ENCODE results near the gene CCBE1. TPM values are rescaled to one million over a fixed set of nuclear protein-coding genes. Genes with fewer than 3 reads are reported as not detected.

Gene CCBE1
- polyA plus RNA-seq, 1 of the 3 experiments (the other 2 are of a cell fraction): 5.0 TPM

DNA sequence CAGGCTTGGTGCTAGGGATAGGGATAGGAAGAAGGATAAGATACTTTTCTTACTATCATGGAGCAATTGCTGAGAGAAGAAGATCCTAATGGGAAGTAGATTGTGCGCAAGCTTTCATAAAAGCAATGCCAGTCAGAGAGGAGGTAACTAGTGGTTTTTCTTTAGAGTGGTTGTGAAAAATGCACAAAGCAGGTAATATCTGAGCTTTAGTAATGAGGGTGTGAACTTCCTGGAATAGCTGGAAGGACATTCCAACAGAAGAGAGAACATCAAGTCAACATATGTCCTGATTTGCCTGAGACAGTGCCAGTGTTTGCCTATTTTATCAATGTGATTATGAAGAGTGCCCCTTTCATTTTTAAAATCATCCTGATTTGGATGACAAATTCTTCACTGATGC lies 34.1 kb downstream of the CCBE1 start:
- H3K36me3 ChIP-seq (replicated peaks in 1 of 2; ENCODE audit: control insufficient read depth in 1 of 2, insufficient read depth in 2 of 2, low read length in 1 of 2): no peaks in the 10 kb centered on the region
- H3K4me2 ChIP-seq: no peak overlapping the region
- WGBS (ENCODE audit: low lambda C conversion rate): 100% methylated on average over 1 of the region's 1 CpG
- no peak overlapping the region for H3K27ac ChIP-seq (ENCODE audit: low read depth in 2 of 2, low read length in 1 of 2)
- no peak overlapping the region for H2AFZ ChIP-seq (ENCODE audit: low read depth)
- no peaks in the 10 kb centered on the region for H3K4me1 ChIP-seq (ENCODE audit: control insufficient read depth in 1 of 2, insufficient read depth in 2 of 2, low read depth in 1 of 2, low read length in 1 of 2)
- H3K9me2 ChIP-seq: no peaks in the 10 kb centered on the region
- no peaks in the 10 kb centered on the region for H3K9me3 ChIP-seq
- POLR2A ChIA-PET: no interaction called here
- CTCF ChIA-PET: interaction anchor here (0.7 kb wide), 1 partner anchor 9 kb away, joined by 3 read pairs; no protein-coding TSS in a partner anchor
- no peaks in the 10 kb centered on the region for H3K27me3 ChIP-seq (ENCODE audit: insufficient read depth)
- peaks cover 9% of the 10 kb centered on the region for H3F3A ChIP-seq (replicated peaks; ENCODE audit: insufficient read depth)
- no peak overlapping the region for H3K9ac ChIP-seq
- TF ChIP-seq GABPA (IDR thresholded peaks at IDR 0.05; ENCODE audit: low read depth) (no peak), TEAD4 (IDR thresholded peaks at IDR 0.05; ENCODE audit: borderline replicate concordance, insufficient read depth) (no peak), RXRA (IDR thresholded peaks at IDR 0.05; ENCODE audit: borderline replicate concordance, low read depth) (no peak)
- DNase-seq: no peak
- H4K20me1 ChIP-seq (ENCODE audit: insufficient read depth): no peaks in the 10 kb centered on the region
- H3K4me3 ChIP-seq (ENCODE audit: low read depth in 2 of 2, low read length in 1 of 2): no peak overlapping the region
- no peaks in the 10 kb centered on the region for H3K79me2 ChIP-seq (ENCODE audit: insufficient read depth)

GRCh38 chr18:59661891-59662701 lies 35.1 kb downstream of the CCBE1 start:
- TF ChIP-seq MXI1 (IDR thresholded peaks at IDR 0.05; ENCODE audit: low read depth, low read length) (no peak), RAD21 (IDR thresholded peaks at IDR 0.05; ENCODE audit: low read length) (no peak), SMC3 (IDR thresholded peaks at IDR 0.05; ENCODE audit: low read depth, low read length) (no peak), CHD2 (IDR thresholded peaks at IDR 0.05; ENCODE audit: low read length, partially characterized antibody) (no peak), JUND (IDR thresholded peaks at IDR 0.05) (no peak), POLR2AphosphoS5 (IDR thresholded peaks at IDR 0.05; ENCODE audit: low read depth, low read length) (no peak), FOXJ3 (CRISPR knock-in tag; IDR thresholded peaks at IDR 0.05) (no peak), MAX (IDR thresholded peaks at IDR 0.05; ENCODE audit: low read depth) (no peak), NFIC (IDR thresholded peaks at IDR 0.05; ENCODE audit: borderline replicate concordance) (no peak), RCOR1 (IDR thresholded peaks at IDR 0.05; ENCODE audit: low read length) (no peak)
- TF ChIP-seq, protein P1, sequence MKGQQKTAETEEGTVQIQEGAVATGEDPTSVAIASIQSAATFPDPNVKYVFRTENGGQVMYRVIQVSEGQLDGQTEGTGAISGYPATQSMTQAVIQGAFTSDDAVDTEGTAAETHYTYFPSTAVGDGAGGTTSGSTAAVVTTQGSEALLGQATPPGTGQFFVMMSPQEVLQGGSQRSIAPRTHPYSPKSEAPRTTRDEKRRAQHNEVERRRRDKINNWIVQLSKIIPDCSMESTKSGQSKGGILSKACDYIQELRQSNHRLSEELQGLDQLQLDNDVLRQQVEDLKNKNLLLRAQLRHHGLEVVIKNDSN (IDR thresholded peaks at IDR 0.05; ENCODE audit: borderline replicate concordance, low read depth): no peak
- TF ChIP-seq, protein P2, sequence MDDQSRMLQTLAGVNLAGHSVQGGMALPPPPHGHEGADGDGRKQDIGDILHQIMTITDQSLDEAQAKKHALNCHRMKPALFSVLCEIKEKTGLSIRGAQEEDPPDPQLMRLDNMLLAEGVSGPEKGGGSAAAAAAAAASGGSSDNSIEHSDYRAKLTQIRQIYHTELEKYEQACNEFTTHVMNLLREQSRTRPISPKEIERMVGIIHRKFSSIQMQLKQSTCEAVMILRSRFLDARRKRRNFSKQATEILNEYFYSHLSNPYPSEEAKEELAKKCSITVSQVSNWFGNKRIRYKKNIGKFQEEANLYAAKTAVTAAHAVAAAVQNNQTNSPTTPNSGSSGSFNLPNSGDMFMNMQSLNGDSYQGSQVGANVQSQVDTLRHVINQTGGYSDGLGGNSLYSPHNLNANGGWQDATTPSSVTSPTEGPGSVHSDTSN (IDR thresholded peaks at IDR 0.05): no peak
- no peaks in the 10 kb centered on the region for H3K9me3 ChIP-seq
- no peak overlapping the region for H3K27ac ChIP-seq (ENCODE audit: low read depth in 2 of 2, low read length in 1 of 2)
- POLR2A ChIA-PET: no interaction called here
- DNase-seq: no peak
- no peak overlapping the region for H3K4me2 ChIP-seq
- CTCF ChIA-PET: interaction anchor here (0.6 to 1.2 kb wide), 2 partner anchors 37 to 204 kb away, joined by 3 read pairs; no protein-coding TSS in a partner anchor
- no peaks in the 10 kb centered on the region for H3K36me3 ChIP-seq (replicated peaks in 1 of 2; ENCODE audit: control insufficient read depth in 1 of 2, insufficient read depth in 2 of 2, low read length in 1 of 2)
- H3F3A ChIP-seq (replicated peaks; ENCODE audit: insufficient read depth): peaks cover 9% of the 10 kb centered on the region
- no peaks in the 10 kb centered on the region for H3K9me2 ChIP-seq
- H3K4me3 ChIP-seq (ENCODE audit: low read depth in 2 of 2, low read length in 1 of 2): no peak overlapping the region
- WGBS (ENCODE audit: low lambda C conversion rate): 46% methylated on average over 2 of the region's 2 CpGs
- H3K9ac ChIP-seq: no peak overlapping the region
- peaks cover 10% of the 10 kb centered on the region; the same call in 1 of the 2 replicates for H3K79me2 ChIP-seq (ENCODE audit: insufficient read depth)
- no peak overlapping the region for H2AFZ ChIP-seq (ENCODE audit: low read depth)
- no peaks in the 10 kb centered on the region for H3K27me3 ChIP-seq (ENCODE audit: insufficient read depth)
- H3K4me1 ChIP-seq (ENCODE audit: control insufficient read depth in 1 of 2, insufficient read depth in 2 of 2, low read depth in 1 of 2, low read length in 1 of 2): no peaks in the 10 kb centered on the region
- no peaks in the 10 kb centered on the region for H4K20me1 ChIP-seq (ENCODE audit: insufficient read depth)
